GM12801 (cell line): ENCODE results near the gene RHBDD3.

Experiments
- CTCF ChIP-seq: IDR thresholded peaks from one replicate; pipeline ENCODE4 v1.5.1; 2011; ENCODE audit warnings: control low read depth; ENCODE audit not compliant: insufficient read length; ENCODE audit errors: extremely low read depth

Gene RHBDD3

GRCh38 chr22:29245626-29246385 is 22.0 kb downstream of the RHBDD3 start:
- TF ChIP-seq CTCF, result peak; percentile 80

DNA sequence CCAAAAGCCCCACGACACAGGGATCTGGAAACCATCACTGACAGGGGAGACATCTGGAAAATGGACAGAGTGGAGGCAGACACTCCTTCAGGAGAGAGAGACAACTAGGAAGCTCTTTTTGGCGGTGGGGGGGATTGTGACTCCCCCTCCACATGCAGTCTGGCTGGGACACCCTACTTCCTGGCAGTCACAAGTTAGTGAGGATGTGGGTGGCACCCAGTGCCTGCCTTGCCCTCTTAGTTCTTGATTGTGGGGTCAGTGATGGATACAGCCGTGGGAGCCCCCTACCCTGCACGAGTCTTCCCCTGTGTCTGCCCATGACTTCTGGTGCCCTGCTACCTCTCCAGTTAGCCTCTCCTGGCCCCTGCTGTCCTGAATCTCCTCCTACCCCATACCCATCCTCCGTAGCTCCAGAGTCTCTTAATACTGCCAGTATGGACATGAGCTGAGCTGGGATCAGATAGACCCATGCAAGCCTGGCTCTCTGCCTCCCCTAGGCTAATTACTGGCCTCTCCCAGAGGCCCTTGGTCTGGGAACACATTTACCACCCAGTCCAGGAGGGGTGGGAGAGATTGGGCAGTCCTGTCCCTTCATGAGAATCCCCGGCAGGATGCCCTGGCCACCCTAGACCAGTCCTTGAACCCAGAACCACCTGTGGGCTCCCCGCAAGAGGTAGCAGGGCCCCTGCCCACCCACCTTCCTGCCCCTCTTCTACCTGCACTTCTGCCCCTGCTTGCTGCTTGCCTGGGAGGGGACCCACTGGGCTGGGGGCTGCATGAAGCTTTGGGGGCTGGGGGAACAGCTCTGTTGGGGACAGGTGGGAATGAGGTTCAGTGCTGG is 22.8 kb downstream of the RHBDD3 start:
- no peak for TF ChIP-seq CTCF

DNA sequence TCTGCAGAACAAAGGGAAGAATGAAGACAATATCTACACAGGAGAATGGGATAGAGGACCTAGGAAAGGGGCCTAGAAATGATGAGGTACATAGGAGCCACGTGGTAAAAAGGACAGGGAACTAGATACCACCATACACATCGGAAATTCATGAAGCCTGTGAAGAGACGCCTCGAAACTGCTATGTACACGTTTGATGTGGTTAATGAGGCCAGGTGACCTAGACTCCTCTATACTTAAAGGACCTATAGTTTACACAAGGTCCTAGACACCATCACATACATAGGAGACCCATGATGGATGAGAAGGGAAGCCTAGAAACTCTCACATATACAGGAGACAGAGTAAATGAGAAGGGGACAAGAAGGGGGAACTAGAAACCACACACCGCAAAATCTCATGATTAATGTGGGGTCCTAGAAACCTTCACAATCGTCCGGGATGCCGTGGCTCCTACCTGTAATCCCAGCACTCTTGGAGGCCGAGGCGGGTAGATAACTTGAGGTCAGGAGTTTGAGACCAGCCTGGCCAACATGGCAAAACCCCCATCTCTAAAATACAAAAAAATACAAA is 23.8 kb downstream of the RHBDD3 start:
- TF ChIP-seq CTCF, result no peak

- TF ChIP-seq CTCF, result no peak
Measured at GRCh38 chr22:29233277-29233877, 34.4 kb downstream of the RHBDD3 start.

- no peak for TF ChIP-seq CTCF
Measured at GRCh38 chr22:29231971-29232959, 35.5 kb downstream of the RHBDD3 start.

DNA sequence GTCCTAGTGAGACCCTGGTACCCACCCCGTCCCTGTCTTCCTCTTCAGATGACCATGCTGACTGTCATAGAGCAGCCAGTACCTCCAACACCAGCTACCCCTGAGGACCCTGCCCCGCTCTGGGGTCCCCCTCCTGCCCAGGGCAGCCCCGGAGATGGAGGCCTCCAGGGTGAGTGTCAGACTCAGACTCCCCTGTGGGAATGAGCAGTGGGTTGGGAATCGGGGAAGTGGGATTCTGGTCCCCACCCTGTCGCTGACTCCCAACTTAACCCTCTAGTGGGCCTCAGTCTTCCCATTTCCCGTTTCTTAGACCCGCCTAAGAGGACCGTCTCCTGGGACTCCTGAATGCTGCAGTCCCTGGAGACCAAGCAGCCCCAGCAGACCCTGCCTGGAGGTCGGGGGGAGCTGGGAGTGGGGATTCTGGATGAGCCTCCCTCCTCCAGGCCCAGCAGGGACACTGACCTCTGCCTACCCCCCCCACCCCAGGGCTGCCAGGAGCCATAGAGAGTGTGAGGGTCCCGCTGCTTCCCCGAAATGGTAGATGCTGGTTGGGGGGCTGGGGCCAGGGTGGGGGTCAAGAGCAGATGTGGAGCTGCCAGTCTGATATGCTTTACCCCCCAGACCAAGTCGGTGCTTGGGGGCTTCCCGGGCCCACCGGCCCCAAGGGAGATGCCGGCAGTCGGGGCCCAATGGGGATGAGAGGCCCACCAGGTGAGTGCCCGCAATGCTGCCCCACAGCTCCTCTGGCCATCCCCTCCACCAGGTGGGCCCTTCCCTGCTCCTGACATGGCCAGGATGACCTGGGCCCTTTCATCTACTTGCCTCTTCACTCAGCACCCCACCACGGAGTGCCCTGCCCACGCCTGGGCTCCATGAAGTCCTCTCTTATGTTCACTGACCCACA is 36.6 kb downstream of the RHBDD3 start:
- no peak for TF ChIP-seq CTCF
